HUES64 (cell line): ENCODE measurements around the gene SPATS1.

ENCODE experiments used
- H3K27ac ChIP-seq: 2 replicates; pipeline ENCODE4 v1.7.0; 2013; ENCODE audit warnings: low read depth, low read length, inconsistent platforms
- H3K27me3 ChIP-seq: 2 replicates; pipeline ENCODE4 v1.6.1; 2013; ENCODE audit warnings: mild to moderate bottlenecking, low read length; ENCODE audit not compliant: insufficient read depth
- H3K36me3 ChIP-seq: 2 replicates; pipeline ENCODE4 v1.6.1; 2013; ENCODE audit warnings: mild to moderate bottlenecking, low read length; ENCODE audit not compliant: insufficient read depth
- H3K4me1 ChIP-seq: 2 replicates; pipeline ENCODE4 v1.6.1; 2013; ENCODE audit warnings: mild to moderate bottlenecking, low read length, moderate library complexity; ENCODE audit not compliant: insufficient read depth
- H3K4me3 ChIP-seq: 2 replicates; pipeline ENCODE4 v1.5.1; 2013; ENCODE audit warnings: mild to moderate bottlenecking, low read length, moderate library complexity
- H3K9ac ChIP-seq: 2 replicates; pipeline ENCODE4 v1.6.1; 2013; ENCODE audit warnings: mild to moderate bottlenecking, low read depth, low read length
- H3K9me3 ChIP-seq: 2 replicates; pipeline ENCODE4 v1.6.1; 2013; ENCODE audit warnings: low read depth, low read length; ENCODE audit not compliant: insufficient read depth
- WGBS: fragments of 150-250, 120-280 bp; methylation state at CpG from one replicate; pipeline ENCODE4 v1.1.7; 2013; ENCODE audit warnings: missing lambda C conversion rate; 5-methylcytosine and 5-hydroxymethylcytosine counted together

The SPATS1 gene

GRCh38 chr6:44390158-44390683 lies 47.8 kb downstream of the SPATS1 start:
- Histone ChIP-seq H3K9me3 (no peaks in the 10 kb centered on the region), H3K27me3 (no peaks in the 10 kb centered on the region), H3K9ac (no peak overlapping the region), H3K4me3 (no peak overlapping the region), H3K27ac (no peak overlapping the region), H3K4me1 (peaks cover 6% of the 10 kb centered on the region; the same call in 1 of the 2 replicates), H3K36me3 (peaks cover 46% of the 10 kb centered on the region)
- WGBS = 93% methylated on average over 1 of the region's 1 CpG
